HepG2 (cell line): ENCODE results near the gene SAP25. TPM values are rescaled to one million over a fixed set of nuclear protein-coding genes. Genes with fewer than 3 reads are reported as not detected.

Source experiments
- ATAC-seq: fragments of 200-7000 bp; cut with Tn5 transposase; 3 replicates; pipeline ENCODE4 v1.9.1; 2020; ENCODE audit warnings: mild to moderate bottlenecking, moderate library complexity
- BruUV-seq: library from RNA; stranded (reverse); fragments of 400-500 nt; replicated peaks from 2 replicates; lab custom pipeline; 2021; lab: Mats Ljungman, UMichigan
- CTCF ChIA-PET: fragments of 300-600 bp; formaldehyde crosslinking; extraction: SDS; loops from one replicate; lab custom pipeline; 2021; ENCODE audit warnings: low total read pairs, inconsistent platforms, low intra/inter-chr PET ratio; lab: Yijun Ruan, JAX
- POLR2A ChIA-PET: fragments of 350-600 bp; sonication (Branson Sonifier 250); formaldehyde crosslinking; loops from one replicate; lab custom pipeline; 2020; ENCODE audit warnings: antibody characterized with exemption, inconsistent platforms; lab: Yijun Ruan, JAX
- DNase-seq: peaks from one replicate; pipeline ENCODE4 v3.0.0-alpha.2; 2015; ENCODE audit warnings: low spot score
- FAIRE-seq: peaks from 3 replicates; lab custom pipeline; 2011; peaks lifted over from hg19 to GRCh38; lab: Jason Lieb, UNC
- H2AFZ ChIP-seq: one replicate; pipeline ENCODE4 v1.6.1; 2011; ENCODE audit warnings: low read length, inconsistent platforms
- H3K27ac ChIP-seq: fragments of 300-600 bp; 3 replicates; pipeline ENCODE4 v1.8.0; 2011; ENCODE audit warnings: mixed run types, mild to moderate bottlenecking, mixed read lengths, low read length, inconsistent platforms; ENCODE audit not compliant: insufficient read depth; ENCODE audit errors: extremely low read length
- H3K27me3 ChIP-seq, 2 experiments: fragments of 200-600 bp in 1 of 2; 2 replicates in 1 of 2; 3 replicates in 1 of 2; pipeline versions ENCODE4 v1.6.0 to v1.8.0; 2011; ENCODE audit warnings: low read length in 2 of 2, mild to moderate bottlenecking in 2 of 2, moderate library complexity in 2 of 2, inconsistent platforms in 1 of 2; ENCODE audit not compliant: insufficient read depth in 2 of 2, control insufficient read depth in 1 of 2
- H3K36me3 ChIP-seq, 2 experiments: fragments of 200-600 bp in 1 of 2; replicated peaks in 1 of 2; 2 replicates in 1 of 2; 3 replicates in 1 of 2; pipeline versions ENCODE4 v1.5.1 to v1.8.0; 2011; ENCODE audit warnings: low read length in 2 of 2, inconsistent platforms in 1 of 2; ENCODE audit not compliant: insufficient read depth in 2 of 2, control insufficient read depth in 1 of 2
- H3K4me1 ChIP-seq: 2 replicates; pipeline ENCODE4 v1.5.1; 2012; ENCODE audit warnings: low read length, inconsistent platforms; ENCODE audit not compliant: insufficient read depth
- H3K4me2 ChIP-seq: 2 replicates; pipeline ENCODE4 v1.6.0; 2011; ENCODE audit warnings: low read depth, low read length, inconsistent platforms
- H3K4me3 ChIP-seq, 3 experiments: fragments of 200-600 bp in 1 of 3; sonication (generic), shearing (Covaris generic) in 1 of 3; replicated peaks in 1 of 3; 2 replicates each; pipeline ENCODE4 v1.5.1; 2011 to 2016; ENCODE audit warnings: low read length in 3 of 3, inconsistent platforms in 2 of 3, low read depth in 2 of 3, mild to moderate bottlenecking in 2 of 3, control low read depth in 1 of 3, mixed read lengths in 1 of 3; ENCODE audit not compliant: insufficient read depth in 1 of 3
- H3K79me2 ChIP-seq: one replicate; pipeline ENCODE4 v1.6.1; 2011; ENCODE audit warnings: low read length, inconsistent platforms; ENCODE audit not compliant: insufficient read depth
- H3K9ac ChIP-seq: 2 replicates; pipeline ENCODE4 v1.6.0; 2011; ENCODE audit warnings: mild to moderate bottlenecking, low read depth, low read length, inconsistent platforms; ENCODE audit not compliant: insufficient read depth
- H3K9me3 ChIP-seq: 2 replicates; pipeline ENCODE4 v1.5.1; 2012; ENCODE audit warnings: mild to moderate bottlenecking, low read length
- H4K20me1 ChIP-seq: 2 replicates; pipeline ENCODE4 v1.6.0; 2011; ENCODE audit warnings: inconsistent platforms, mild to moderate bottlenecking, low read length, moderate library complexity; ENCODE audit not compliant: insufficient read depth
- NCOA5 ChIP-seq: sonication (generic); formaldehyde crosslinking; IDR thresholded peaks from 2 replicates; pipeline ENCODE4 v1.4.0; 2020; ENCODE audit warnings: missing genetic modification reagents
- PLRG1 ChIP-seq: fragments of 450-650 bp; conservative IDR thresholded peaks from 2 replicates; pipeline ENCODE4 v1.6.1; 2016
- REL ChIP-seq: sonication (generic); formaldehyde crosslinking; conservative IDR thresholded peaks from 2 replicates; pipeline ENCODE4 v1.8.0; 2022; ENCODE audit warnings: mild to moderate bottlenecking, missing genetic modification reagents, moderate library complexity
- RXRB ChIP-seq: IDR thresholded peaks from 2 replicates; pipeline ENCODE4 v1.6.1; 2016; ENCODE audit warnings: borderline replicate concordance, missing genetic modification reagents, missing compliant biosample characterization
- SIN3B ChIP-seq: fragments of 150-350 bp; IDR thresholded peaks from 2 replicates; pipeline ENCODE4 v1.6.1; 2014; ENCODE audit warnings: low read length
- SYNCRIP ChIP-seq: fragments of 200-400 bp; formaldehyde crosslinking; IDR thresholded peaks from 2 replicates; pipeline ENCODE4 v1.6.1; 2018; ENCODE audit warnings: mild to moderate bottlenecking, low read depth, low read length; ENCODE audit not compliant: insufficient read depth
- U2AF2 ChIP-seq: fragments of 200-400 bp; formaldehyde crosslinking; IDR thresholded peaks from 2 replicates; pipeline ENCODE4 v1.6.1; 2017; ENCODE audit warnings: low read depth, mild to moderate bottlenecking, low read length
- ZNF121 ChIP-seq: sonication (generic); formaldehyde crosslinking; IDR thresholded peaks from 2 replicates; pipeline ENCODE4 v1.5.0; 2020; ENCODE audit warnings: mild to moderate bottlenecking, missing genetic modification reagents
- ZNF430 ChIP-seq: sonication (generic); formaldehyde crosslinking; IDR thresholded peaks from 2 replicates; pipeline ENCODE4 v1.9.0; 2021; ENCODE audit warnings: mild to moderate bottlenecking, missing genetic modification reagents
- WGBS: methylation state at CpG from one replicate; pipeline ENCODE4 v1.1.6; 2017; ENCODE audit warnings: low lambda C conversion rate; 5-methylcytosine and 5-hydroxymethylcytosine counted together
- in situ Hi-C: cut with HindIII; loops from 2 replicates; pipeline ENCODE4 v1.10.0; 2017; ENCODE audit warnings: low pct_unique_long_range_greater_than_20kb; ENCODE audit not compliant: extremely low pct_ligation_motif_present
- intact Hi-C: fragments of 100-400 bp; cut with micrococcal nuclease; formaldehyde crosslinking; loops from one replicate; pipeline ENCODE4 v1.10.0; 2022; ENCODE audit not compliant: unreplicated experiment
- polyA plus RNA-seq, 8 experiments: library from polyadenylated mRNA; depleted of rRNA in 3 of 8; stranded (reverse) in 7 of 8; unstranded in 1 of 8; fragments of >200 nt; fragmentation: Illumina TruSeq in 4 of 8; extraction: Trizol in 4 of 8; gene quantifications; 2 replicates each; pipeline versions ENCODE4 v1.2.1 to v1.2.3, GENCODE V29; 2011 to 2016; ENCODE audit warnings: low read depth in 4 of 8, missing spikeins in 1 of 8, mixed read lengths in 1 of 8; ENCODE audit not compliant: insufficient read depth in 1 of 8
- total RNA-seq, 5 experiments: library from RNA; depleted of rRNA; stranded (reverse); fragments of >200 nt; fragmentation: Illumina TruSeq; extraction: Trizol; gene quantifications; 2 replicates each; pipeline ENCODE4 v1.2.3, GENCODE V29; 2016; ENCODE audit warnings: low read depth in 1 of 5
- TF ChIP-seq, protein P1 (sequence below): sonication (generic); formaldehyde crosslinking; IDR thresholded peaks from 2 replicates; pipeline ENCODE4 v1.5.0; 2020; ENCODE audit warnings: mild to moderate bottlenecking, missing genetic modification reagents, moderate library complexity
- TF ChIP-seq, protein P2 (sequence below): sonication (generic); formaldehyde crosslinking; IDR thresholded peaks from 2 replicates; pipeline ENCODE4 v1.4.0; 2020; ENCODE audit warnings: mild to moderate bottlenecking, missing genetic modification reagents
- TF ChIP-seq, protein P3 (sequence below): sonication (generic); formaldehyde crosslinking; IDR thresholded peaks from 2 replicates; pipeline ENCODE4 v1.9.0; 2022; ENCODE audit warnings: missing genetic modification reagents, mild to moderate bottlenecking, borderline replicate concordance
- TF ChIP-seq, protein P4 (sequence below): sonication (generic); formaldehyde crosslinking; IDR thresholded peaks from 2 replicates; pipeline ENCODE4 v1.5.0; 2020; ENCODE audit warnings: missing genetic modification reagents

Gene SAP25
- total and polyA plus RNA-seq, 2 of the 13 experiments (the other 11 are each of a cell fraction or from before 2014, with no cell fraction given): 0.15 to 0.20 TPM

DNA sequence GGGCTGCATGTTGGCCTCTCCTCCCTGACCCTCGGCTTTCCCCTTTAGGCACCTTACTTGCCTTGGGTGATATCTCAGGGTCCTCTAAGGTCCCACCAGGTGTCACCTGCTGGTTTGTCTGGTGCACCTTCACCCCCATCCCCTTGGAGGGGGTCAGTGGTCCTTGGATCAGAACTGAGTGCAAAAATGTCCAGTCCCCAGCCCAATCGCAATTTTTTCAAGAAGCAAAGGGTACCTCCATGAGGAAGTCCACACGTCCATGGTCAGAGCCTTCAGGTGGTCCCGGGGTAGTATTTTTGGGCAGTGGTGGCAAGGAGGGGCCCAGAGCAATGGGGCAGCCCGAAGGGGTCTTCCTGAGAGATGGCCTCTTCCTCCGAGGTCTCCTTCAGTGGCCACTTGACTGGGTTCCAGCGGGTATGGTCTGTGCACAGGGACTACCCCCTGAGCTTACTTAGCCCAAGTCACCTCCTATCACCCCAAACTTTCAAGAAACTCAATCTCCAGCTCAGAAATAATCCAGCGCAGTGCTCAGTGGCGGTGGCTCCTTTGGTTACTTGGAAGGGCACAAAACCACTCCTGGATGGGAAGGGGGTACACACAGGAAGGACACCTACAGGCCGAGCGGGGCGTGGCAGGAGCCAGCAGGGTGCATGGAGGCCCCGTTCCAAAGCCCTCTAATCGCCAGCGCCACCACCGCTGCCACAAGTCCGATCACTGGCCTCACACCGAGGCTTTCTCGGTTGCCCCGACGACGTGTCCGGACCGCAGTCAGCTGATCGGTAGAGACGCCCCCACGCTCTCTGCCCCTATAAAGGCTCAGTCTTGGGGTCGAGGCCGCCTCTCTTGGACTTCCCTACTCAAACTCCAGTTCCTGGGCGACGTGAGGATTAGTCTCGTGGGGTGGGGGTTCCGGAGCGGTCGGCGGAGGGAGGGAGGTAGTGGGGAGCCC lies 4.5 kb downstream of the SAP25 start (continued):
- TF ChIP-seq, protein P1, sequence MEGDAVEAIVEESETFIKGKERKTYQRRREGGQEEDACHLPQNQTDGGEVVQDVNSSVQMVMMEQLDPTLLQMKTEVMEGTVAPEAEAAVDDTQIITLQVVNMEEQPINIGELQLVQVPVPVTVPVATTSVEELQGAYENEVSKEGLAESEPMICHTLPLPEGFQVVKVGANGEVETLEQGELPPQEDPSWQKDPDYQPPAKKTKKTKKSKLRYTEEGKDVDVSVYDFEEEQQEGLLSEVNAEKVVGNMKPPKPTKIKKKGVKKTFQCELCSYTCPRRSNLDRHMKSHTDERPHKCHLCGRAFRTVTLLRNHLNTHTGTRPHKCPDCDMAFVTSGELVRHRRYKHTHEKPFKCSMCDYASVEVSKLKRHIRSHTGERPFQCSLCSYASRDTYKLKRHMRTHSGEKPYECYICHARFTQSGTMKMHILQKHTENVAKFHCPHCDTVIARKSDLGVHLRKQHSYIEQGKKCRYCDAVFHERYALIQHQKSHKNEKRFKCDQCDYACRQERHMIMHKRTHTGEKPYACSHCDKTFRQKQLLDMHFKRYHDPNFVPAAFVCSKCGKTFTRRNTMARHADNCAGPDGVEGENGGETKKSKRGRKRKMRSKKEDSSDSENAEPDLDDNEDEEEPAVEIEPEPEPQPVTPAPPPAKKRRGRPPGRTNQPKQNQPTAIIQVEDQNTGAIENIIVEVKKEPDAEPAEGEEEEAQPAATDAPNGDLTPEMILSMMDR: peak; percentile 90
- no peak for TF ChIP-seq PLRG1
- TF ChIP-seq, protein P2, sequence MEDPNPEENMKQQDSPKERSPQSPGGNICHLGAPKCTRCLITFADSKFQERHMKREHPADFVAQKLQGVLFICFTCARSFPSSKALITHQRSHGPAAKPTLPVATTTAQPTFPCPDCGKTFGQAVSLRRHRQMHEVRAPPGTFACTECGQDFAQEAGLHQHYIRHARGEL (CRISPR knock-in tag): no peak
- TF ChIP-seq, protein P3, sequence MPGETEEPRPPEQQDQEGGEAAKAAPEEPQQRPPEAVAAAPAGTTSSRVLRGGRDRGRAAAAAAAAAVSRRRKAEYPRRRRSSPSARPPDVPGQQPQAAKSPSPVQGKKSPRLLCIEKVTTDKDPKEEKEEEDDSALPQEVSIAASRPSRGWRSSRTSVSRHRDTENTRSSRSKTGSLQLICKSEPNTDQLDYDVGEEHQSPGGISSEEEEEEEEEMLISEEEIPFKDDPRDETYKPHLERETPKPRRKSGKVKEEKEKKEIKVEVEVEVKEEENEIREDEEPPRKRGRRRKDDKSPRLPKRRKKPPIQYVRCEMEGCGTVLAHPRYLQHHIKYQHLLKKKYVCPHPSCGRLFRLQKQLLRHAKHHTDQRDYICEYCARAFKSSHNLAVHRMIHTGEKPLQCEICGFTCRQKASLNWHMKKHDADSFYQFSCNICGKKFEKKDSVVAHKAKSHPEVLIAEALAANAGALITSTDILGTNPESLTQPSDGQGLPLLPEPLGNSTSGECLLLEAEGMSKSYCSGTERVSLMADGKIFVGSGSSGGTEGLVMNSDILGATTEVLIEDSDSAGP (CRISPR knock-in tag): no peak; the same call in 1 of the 2 replicates

DNA sequence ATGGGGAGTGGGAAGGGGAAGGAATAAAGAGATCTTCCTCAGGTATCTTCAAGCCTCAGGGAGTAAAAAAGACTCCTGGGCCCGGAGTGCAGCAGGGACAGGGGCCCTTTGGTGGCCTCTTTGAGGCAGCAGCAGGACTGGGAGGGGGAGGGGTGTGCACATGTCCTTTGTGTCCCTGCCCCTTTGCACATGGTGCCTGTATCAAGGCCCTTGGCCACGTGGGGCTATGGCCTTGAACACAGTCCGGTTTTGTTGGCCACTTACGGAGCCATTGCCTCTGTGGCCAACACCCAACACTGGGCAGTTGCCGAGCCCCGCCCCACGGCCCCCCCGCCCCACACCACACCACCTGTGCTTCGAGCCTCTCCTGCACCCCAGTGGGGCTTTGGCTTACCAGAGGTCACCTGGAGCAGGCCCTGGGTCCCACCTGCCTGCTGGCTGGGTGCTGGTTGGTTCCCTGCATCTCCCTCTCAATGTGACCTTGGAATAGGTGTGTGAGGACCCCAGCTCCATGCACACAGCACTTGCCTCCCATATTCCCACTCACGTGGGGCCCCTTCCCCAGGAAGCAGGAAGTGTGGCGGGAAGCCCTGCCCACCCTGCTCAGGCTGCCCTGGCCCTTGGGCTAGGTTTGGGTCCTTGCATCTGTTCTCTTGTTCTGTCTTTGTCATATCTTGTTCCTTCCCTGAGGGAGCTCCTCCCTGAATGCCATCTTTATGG lies 5.4 kb downstream of the SAP25 start:
- Histone ChIP-seq H4K20me1 (peaks cover 14% of the 10 kb centered on the region; the same call in 1 of the 2 replicates), H3K9ac (peak overlapping the region; percentile 73), H3K4me3 (peak overlapping the region in 1 of 3 experiments; percentile 47; a peak in 2 of 6 replicates), H3K79me2 (no peaks in the 10 kb centered on the region), H2AFZ (no peak overlapping the region), H3K9me3 (no peaks in the 10 kb centered on the region), H3K4me1 (peaks cover 99% of the 10 kb centered on the region), H3K27me3 (no peaks in the 10 kb centered on the region), H3K36me3 (peaks cover 9 to 24% of the 10 kb centered on the region in 2 experiments), H3K4me2 (peak overlapping the region; percentile 78), H3K27ac (peak overlapping the region; percentile 99)
- FAIRE-seq (peak; percentile 89), DNase-seq (peak; percentile 93), ATAC-seq (peak; percentile 8)
- WGBS: 20% methylated on average over 2 of the region's 11 CpGs
- no TSS peak for BruUV-seq
- ChIA-PET POLR2A (interaction anchor here (0.7 to 3.6 kb wide), 9 partner anchors 9 to 132 kb away, joined by 3 to 33 read pairs (median 8); partner anchors contain the start of genes AGFG2, FBXO24, GNB2 and LRCH4), CTCF (interaction anchor here (1.1 to 1.5 kb wide), 2 partner anchors 9 to 85 kb away, joined by 3 read pairs; partner anchors contain the start of gene NYAP1)
- intact Hi-C loops (no loop called here), in situ Hi-C loops (loop anchor here (5.0 kb wide), 1 partner anchor 81 kb away; no protein-coding TSS in a partner anchor)
- peak; percentile 60; the same call in 1 of the 2 replicates for TF ChIP-seq REL (CRISPR knock-in tag)
- TF ChIP-seq SYNCRIP: no peak
- no peak for TF ChIP-seq U2AF2
- peak; percentile 81 for TF ChIP-seq RXRB (CRISPR knock-in tag)
- peak; percentile 89 for TF ChIP-seq ZNF430
- no peak for TF ChIP-seq SIN3B
- peak; percentile 79; the same call in 1 of the 2 replicates for TF ChIP-seq ZNF121 (CRISPR knock-in tag)
- peak; percentile 98; the same call in 1 of the 2 replicates for TF ChIP-seq NCOA5 (CRISPR knock-in tag)
- TF ChIP-seq, protein P4, sequence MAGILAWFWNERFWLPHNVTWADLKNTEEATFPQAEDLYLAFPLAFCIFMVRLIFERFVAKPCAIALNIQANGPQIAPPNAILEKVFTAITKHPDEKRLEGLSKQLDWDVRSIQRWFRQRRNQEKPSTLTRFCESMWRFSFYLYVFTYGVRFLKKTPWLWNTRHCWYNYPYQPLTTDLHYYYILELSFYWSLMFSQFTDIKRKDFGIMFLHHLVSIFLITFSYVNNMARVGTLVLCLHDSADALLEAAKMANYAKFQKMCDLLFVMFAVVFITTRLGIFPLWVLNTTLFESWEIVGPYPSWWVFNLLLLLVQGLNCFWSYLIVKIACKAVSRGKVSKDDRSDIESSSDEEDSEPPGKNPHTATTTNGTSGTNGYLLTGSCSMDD: no peak
